Stimulated activated CD8-positive, alpha-beta memory T cell treated with anti-CD3 and anti-CD28 coated beads, Interleukin-7, amount 100 ng/mL, for 48 hours (primary cell): ENCODE measurements around the gene OASL.

Source experiments
- DNase-seq, 2 donors: peaks; one replicate each; pipeline ENCODE4 v3.0.0-alpha.2; 2020; ENCODE audit warnings: low read depth in 1 of 2; ENCODE audit errors: extremely low read depth in 1 of 2

Gene OASL

GRCh38 chr12:120992989-120993388, 46.1 kb downstream of the OASL start:
- no peak for DNase-seq

GRCh38 chr12:120991965-120992364, 47.1 kb downstream of the OASL start:
- DNase-seq: no peak

GRCh38 chr12:120990487-120991055, 48.5 kb downstream of the OASL start:
- no peak for DNase-seq

- DNase-seq: no peak
Measured at GRCh38 chr12:120989687-120990086, 49.4 kb downstream of the OASL start.

GRCh38 chr12:120988658-120989057, 50.4 kb downstream of the OASL start:
- DNase-seq: no peak

- DNase-seq: no peak
Measured at GRCh38 chr12:120988234-120988633, 50.8 kb downstream of the OASL start.

- DNase-seq: no peak
Measured at GRCh38 chr12:120984351-120984898, 54.6 kb downstream of the OASL start.

GRCh38 chr12:120983759-120984158, 55.3 kb downstream of the OASL start:
- no peak for DNase-seq

- DNase-seq: no peak
Measured at GRCh38 chr12:120982659-120983058, 56.4 kb downstream of the OASL start.

- DNase-seq: no peak
Measured at GRCh38 chr12:120981407-120981941, 57.6 kb downstream of the OASL start.

- no peak for DNase-seq
Measured at GRCh38 chr12:120980800-120981368, 58.2 kb downstream of the OASL start.

- DNase-seq: no peak
Measured at GRCh38 chr12:120979862-120980696, 59.0 kb downstream of the OASL start.

- DNase-seq: no peak
Measured at GRCh38 chr12:120979220-120979861, 59.7 kb downstream of the OASL start.

- DNase-seq: no peak
Measured at GRCh38 chr12:120978296-120979219, 60.5 kb downstream of the OASL start, which contains the start of gene HNF1A. Gene HNF1A (plus strand): TSS chr12:120978543. CDS start chr12:120978769, 226 bp downstream.

GRCh38 chr12:120977531-120978295, 61.3 kb downstream of the OASL start:
- no peak for DNase-seq

GRCh38 chr12:120972870-120973543, 66.0 kb downstream of the OASL start:
- no peak for DNase-seq

GRCh38 chr12:120971299-120972180, 67.5 kb downstream of the OASL start:
- DNase-seq: no peak

GRCh38 chr12:120970310-120970709, 68.7 kb downstream of the OASL start:
- DNase-seq: no peak
